A549 (cell line): ENCODE results near the gene TNIK. TPM values are rescaled to one million over a fixed set of nuclear protein-coding genes. Genes with fewer than 3 reads are reported as not detected.

Experiments used
- ATAC-seq, 2 experiments: fragments of 200-7000 bp in 1 of 2; fragments of >200 bp in 1 of 2; cut with Nextera tagmentation in 1 of 2; cut with Tn5 transposase in 1 of 2; 3 replicates each; pipeline versions ENCODE4 v1.8.0 to v1.9.1; 2018 to 2020; ENCODE audit warnings: mild to moderate bottlenecking in 1 of 2, moderate library complexity in 1 of 2
- CTCF ChIA-PET: fragments of 300-600 bp; sonication (Branson Sonifier 250); formaldehyde crosslinking; extraction: SDS; loops from one replicate; lab custom pipeline; 2021; ENCODE audit warnings: antibody characterized with exemption, inconsistent platforms; lab: Yijun Ruan, JAX
- POLR2A ChIA-PET: fragments of 350-600 bp; formaldehyde crosslinking; extraction: SDS; loops from one replicate; lab custom pipeline; 2021; ENCODE audit warnings: antibody characterized with exemption, inconsistent platforms; lab: Yijun Ruan, JAX
- DNase-seq, 2 experiments: peaks; one replicate each; pipeline versions ENCODE4 v3.0.0 to v3.0.0-alpha.2; 2011 to 2016; ENCODE audit warnings: low read depth in 1 of 2, low spot score in 1 of 2
- FAIRE-seq: peaks from 2 replicates; lab custom pipeline; 2011; peaks lifted over from hg19 to GRCh38; lab: Jason Lieb, UNC
- H3K27ac ChIP-seq, 2 experiments: fragments of >200 bp; sonication (Bioruptor Twin); formaldehyde crosslinking; 3 replicates each; pipeline ENCODE4 v1.5.1; 2016 to 2017
- H3K4me1 ChIP-seq: fragments of >200 bp; sonication (Bioruptor Twin); formaldehyde crosslinking; 3 replicates; pipeline ENCODE4 v1.6.1; 2016
- H3K4me2 ChIP-seq: fragments of >200 bp; sonication (Bioruptor Twin); formaldehyde crosslinking; 3 replicates; pipeline ENCODE4 v1.6.1; 2016
- H3K4me3 ChIP-seq: fragments of >200 bp; sonication (Bioruptor Twin); formaldehyde crosslinking; 3 replicates; pipeline ENCODE4 v1.5.1; 2016
- H3K9me3 ChIP-seq: fragments of >200 bp; sonication (Bioruptor Twin); formaldehyde crosslinking; 3 replicates; pipeline ENCODE4 v1.6.1; 2016
- ATOH8 ChIP-seq: fragments of 250-450 bp; sonication (Bioruptor Pico); IDR thresholded peaks from 2 replicates; pipeline ENCODE4 v1.5.0; 2020; ENCODE audit warnings: low read depth, mild to moderate bottlenecking, moderate library complexity
- CTCF ChIP-seq: fragments of >200 bp; sonication (Bioruptor Twin); formaldehyde crosslinking; IDR thresholded peaks from 3 replicates; pipeline ENCODE4 v1.5.1; 2016
- E2F6 ChIP-seq: IDR thresholded peaks from 2 replicates; pipeline ENCODE4 v1.6.1; 2012; ENCODE audit warnings: low read depth, borderline replicate concordance
- EP300 ChIP-seq, 2 experiments: fragments of >200 bp; sonication (Bioruptor Twin); formaldehyde crosslinking; IDR thresholded peaks; 2 replicates in 1 of 2; 3 replicates in 1 of 2; pipeline ENCODE4 v1.6.1; 2016 to 2017
- ESRRA ChIP-seq: fragments of 150-350 bp; IDR thresholded peaks from 2 replicates; pipeline ENCODE4 v1.6.1; 2014; ENCODE audit warnings: mild to moderate bottlenecking, low read length, borderline replicate concordance
- FOXS1 ChIP-seq: fragments of 250-450 bp; sonication (Bioruptor Pico); IDR thresholded peaks from 2 replicates; pipeline ENCODE4 v1.5.0; 2020; ENCODE audit warnings: mild to moderate bottlenecking, moderate library complexity
- MYC ChIP-seq: IDR thresholded peaks from 2 replicates; pipeline ENCODE4 v1.6.1; 2012; ENCODE audit warnings: mild to moderate bottlenecking, inconsistent platforms, low read length, improper control_type of control experiment, borderline replicate concordance
- NFE2L2 ChIP-seq: fragments of 150-350 bp; conservative IDR thresholded peaks from 2 replicates; pipeline ENCODE4 v1.6.1; 2014; ENCODE audit warnings: low read length
- PBX3 ChIP-seq: IDR thresholded peaks from 2 replicates; pipeline ENCODE4 v1.6.1; 2012
- REST ChIP-seq: fragments of 200-600 bp; sonication (generic); IDR thresholded peaks from 2 replicates; pipeline ENCODE4 v1.6.1; 2016; ENCODE audit warnings: antibody characterized with exemption, mild to moderate bottlenecking, moderate library complexity
- RFX5 ChIP-seq: fragments of 450-650 bp; IDR thresholded peaks from 2 replicates; pipeline ENCODE4 v1.7.1; 2014; ENCODE audit warnings: antibody characterized with exemption, mild to moderate bottlenecking, moderate library complexity
- TFCP2L1 ChIP-seq: fragments of 250-450 bp; sonication (Bioruptor Pico); IDR thresholded peaks from 2 replicates; pipeline ENCODE4 v1.5.0; 2021; ENCODE audit warnings: mild to moderate bottlenecking
- WGBS: methylation state at CpG from one replicate; pipeline ENCODE4 v1.1.6; 2017; ENCODE audit errors: missing lambda C conversion rate; 5-methylcytosine and 5-hydroxymethylcytosine counted together
- polyA plus RNA-seq, 4 experiments: library from polyadenylated mRNA; depleted of rRNA in 3 of 4; stranded (reverse); fragments of >200 nt; fragmentation: RNase III in 1 of 4; extraction: RNeasy Plus Mini Kit Qiagen cat#74134 plus additional on column Dnase treatment in 1 of 4; gene quantifications; 2 replicates in 3 of 4; 3 replicates in 1 of 4; pipeline ENCODE4 v1.2.3, GENCODE V29; 2011 to 2017

The TNIK gene
- polyA plus RNA-seq, 2 of the 4 experiments (the other 2 are of a cell fraction), result 1.6 to 1.8 TPM

GRCh38 chr3:171177056-171177455, 283.1 kb downstream of the TNIK start:
- H3K4me1 ChIP-seq, result peaks cover 6% of the 10 kb centered on the region; the same call in 1 of the 3 replicates
- DNase-seq (no peak), FAIRE-seq (no peak), ATAC-seq (no peak)
- ChIA-PET POLR2A (no interaction called here), CTCF (no interaction called here)
- no peak overlapping the region for H3K4me2 ChIP-seq
- WGBS, result 85% methylated on average over 3 of the region's 3 CpGs
- TF ChIP-seq REST (no peak), TFCP2L1 (CRISPR knock-in tag) (no peak), EP300 (IDR thresholded peaks at IDR 0.05) (no peak), ESRRA (no peak), ATOH8 (CRISPR knock-in tag) (no peak), FOXS1 (CRISPR knock-in tag) (no peak), E2F6 (no peak), MYC (no peak)
- no peak overlapping the region for H3K27ac ChIP-seq
- H3K9me3 ChIP-seq, result no peaks in the 10 kb centered on the region
- H3K4me3 ChIP-seq, result no peak overlapping the region

- Histone ChIP-seq H3K9me3 (no peaks in the 10 kb centered on the region), H3K4me2 (no peak overlapping the region), H3K4me1 (peaks cover 8% of the 10 kb centered on the region), H3K27ac (no peak overlapping the region), H3K4me3 (no peak overlapping the region)
- TF ChIP-seq NFE2L2 (no peak), MYC (no peak)
- no peak for FAIRE-seq
- CTCF ChIA-PET, result no interaction called here
- no peak for ATAC-seq
- 94% methylated on average over 5 of the region's 5 CpGs for WGBS
- DNase-seq, result no peak
- POLR2A ChIA-PET, result no interaction called here
Measured at GRCh38 chr3:171176244-171176933, 283.8 kb downstream of the TNIK start.

- ChIA-PET CTCF (interaction anchor here (1.2 to 1.4 kb wide), 3 partner anchors 11 to 284 kb away, joined by 3 to 5 read pairs (median 4); no protein-coding TSS in a partner anchor), POLR2A (no interaction called here)
- Histone ChIP-seq H3K27ac (no peak overlapping the region), H3K4me1 (peaks cover 14% of the 10 kb centered on the region), H3K9me3 (no peaks in the 10 kb centered on the region), H3K4me2 (no peak overlapping the region), H3K4me3 (no peak overlapping the region)
- WGBS, result 85% methylated on average over 7 of the region's 7 CpGs
- TF ChIP-seq RFX5 (no peak), PBX3 (no peak), CTCF (no peak), REST (no peak)
- no peak for ATAC-seq
- no peak for FAIRE-seq
- DNase-seq, result no peak
Measured at GRCh38 chr3:171175741-171176234, 284.4 kb downstream of the TNIK start.
